Right lobe of liver (tissue), 6 donors: ENCODE data around the gene CDK3. TPM values are rescaled to one million over a fixed set of nuclear protein-coding genes. Genes with fewer than 3 reads are reported as not detected.

Source experiments
- ATAC-seq, 4 donors: fragments of 200-7000 bp; cut with Tn5 transposase; one replicate each; pipeline ENCODE4 v1.9.1; 2020; ENCODE audit warnings: mild to moderate bottlenecking in 4 of 4, moderate library complexity in 4 of 4
- DNase-seq, 3 donors: peaks; one replicate each; pipeline ENCODE4 v3.0.0-alpha.2; 2020
- H3K27ac ChIP-seq, 3 donors: fragments of 200-600 bp; one replicate each; pipeline ENCODE4 v1.8.0; 2022
- H3K27me3 ChIP-seq, 2 donors: fragments of 200-600 bp; one replicate each; pipeline ENCODE4 v1.8.0; 2022
- H3K36me3 ChIP-seq, 4 donors: fragments of 200-600 bp; sonication (generic) in 1 of 4; one replicate each; pipeline versions ENCODE4 v1.5.1 to v1.8.0; 2017 to 2022; ENCODE audit warnings: control low read depth in 1 of 4
- H3K4me1 ChIP-seq, 4 donors: fragments of 200-600 bp; sonication (generic) in 1 of 4; one replicate each; pipeline versions ENCODE4 v1.5.1 to v1.8.0; 2017 to 2022; ENCODE audit warnings: control low read depth in 1 of 4
- H3K4me3 ChIP-seq, 3 donors: fragments of 200-600 bp; one replicate each; pipeline ENCODE4 v1.8.0; 2022
- H3K9me3 ChIP-seq, 4 donors: fragments of 200-600 bp; sonication (generic) in 1 of 4; one replicate each; pipeline versions ENCODE4 v1.5.1 to v1.8.0; 2017 to 2022; ENCODE audit warnings: control low read depth in 1 of 4
- POLR2A ChIP-seq: fragments of 450-650 bp; IDR thresholded peaks from one replicate; pipeline ENCODE4 v1.6.1; 2017; ENCODE audit warnings: antibody characterized with exemption, mild to moderate bottlenecking
- WGBS: methylation state at CpG from one replicate; pipeline ENCODE4 v1.1.6; 2018; ENCODE audit warnings: low coverage, low lambda C conversion rate; ENCODE audit not compliant: insufficient coverage; ENCODE audit errors: missing lambda C conversion rate; 5-methylcytosine and 5-hydroxymethylcytosine counted together
- intact Hi-C, 2 donors: fragments of 100-400 bp; cut with DNase I; formaldehyde crosslinking; loops; one replicate each; pipeline versions ENCODE4 v1.11.2 to v1.14.1; 2022
- long read RNA-seq: library from polyadenylated mRNA; unstranded; transcript quantifications from one replicate; pipeline ENCODE4 v2.0.0, GENCODE V29; 2019
- total RNA-seq, 6 experiments: library from RNA; depleted of rRNA in 2 of 6; stranded (reverse); fragments of >200 nt in 2 of 6; fragmentation: NEBNext Ultra II Directional in 3 of 6; extraction: Animal tissue kit (Norgen Biotek cat#: 25700) in 3 of 6; gene quantifications; one replicate each; pipeline versions ENCODE4 v1.1.0 to v1.2.4, GENCODE V29; 2016 to 2023
- TF ChIP-seq, protein P1 (sequence below), 4 donors: fragments of 200-600 bp in 3 of 4; fragments of 450-650 bp in 1 of 4; IDR thresholded peaks; one replicate each; pipeline versions ENCODE4 v1.5.1 to v1.8.0; 2016 to 2022; ENCODE audit warnings: antibody characterized with exemption in 4 of 4, mild to moderate bottlenecking in 2 of 4
- donor health status: DM: no; HTN: yes; CAD: no.
- donor health status: DM: no; HTN: no; CAD: no.
- donor health status: DM: no; HTN: no; CAD: no.
- donor health status: DM: no; HTN: yes; CAD: no.
- donor health status: DM: no; HTN: yes; CAD: no.

CDK3 gene
- 10 to 100 TPM in 1 of 6 experiments, 1 to 10 TPM in 5; 2.2 to 11.0 (median 3.1) TPM for total RNA-seq
- long read RNA-seq = 0 reads

DNA sequence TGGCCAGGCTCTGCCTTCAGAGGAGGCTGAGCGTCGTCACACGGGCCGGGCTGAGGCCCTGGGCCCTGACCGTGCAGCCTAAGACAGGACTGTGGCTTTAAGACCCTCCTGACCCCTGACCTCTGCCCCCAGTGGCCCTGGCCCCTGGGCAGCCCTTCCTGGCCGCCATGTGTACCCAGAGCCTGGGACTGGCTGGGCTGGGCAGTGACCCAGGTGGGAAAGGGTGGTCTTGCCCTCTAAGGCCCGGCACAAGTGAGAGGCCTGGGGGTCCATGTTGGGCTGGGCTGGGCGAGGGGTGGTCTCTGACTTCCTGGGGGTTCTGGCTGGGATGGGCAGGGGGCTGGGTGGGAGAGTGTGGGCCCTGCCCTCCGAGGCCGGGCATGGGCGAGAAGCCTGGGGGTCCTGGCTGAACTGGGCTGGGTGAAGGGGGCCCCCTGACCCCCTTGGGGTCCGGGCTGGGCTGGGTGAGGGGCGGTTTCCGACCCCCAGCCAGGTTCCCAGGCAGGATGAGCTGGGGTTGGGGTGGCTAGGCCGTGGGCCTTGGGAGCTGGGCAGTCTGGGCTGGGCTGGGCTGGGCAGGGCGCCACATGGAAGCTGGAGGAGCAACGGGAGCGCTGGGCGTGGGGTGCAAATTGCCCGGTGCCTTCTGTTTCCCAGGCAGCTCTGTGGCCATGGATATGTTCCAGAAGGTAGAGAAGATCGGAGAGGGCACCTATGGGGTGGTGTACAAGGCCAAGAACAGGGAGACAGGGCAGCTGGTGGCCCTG, at the start of gene CDK3:
Gene CDK3 (plus strand): TSS at position 101 of the 767 bp plus-strand sequence. CDS start 571 bp downstream, at position 672.
- H3K27ac ChIP-seq = peak within 1 kb of the TSS in 2 of 3 donors; percentile 14 to 68
- no peak for ATAC-seq
- peak in 2 of 3 donors; percentile 21 to 53 for DNase-seq
- TF ChIP-seq, protein P1, sequence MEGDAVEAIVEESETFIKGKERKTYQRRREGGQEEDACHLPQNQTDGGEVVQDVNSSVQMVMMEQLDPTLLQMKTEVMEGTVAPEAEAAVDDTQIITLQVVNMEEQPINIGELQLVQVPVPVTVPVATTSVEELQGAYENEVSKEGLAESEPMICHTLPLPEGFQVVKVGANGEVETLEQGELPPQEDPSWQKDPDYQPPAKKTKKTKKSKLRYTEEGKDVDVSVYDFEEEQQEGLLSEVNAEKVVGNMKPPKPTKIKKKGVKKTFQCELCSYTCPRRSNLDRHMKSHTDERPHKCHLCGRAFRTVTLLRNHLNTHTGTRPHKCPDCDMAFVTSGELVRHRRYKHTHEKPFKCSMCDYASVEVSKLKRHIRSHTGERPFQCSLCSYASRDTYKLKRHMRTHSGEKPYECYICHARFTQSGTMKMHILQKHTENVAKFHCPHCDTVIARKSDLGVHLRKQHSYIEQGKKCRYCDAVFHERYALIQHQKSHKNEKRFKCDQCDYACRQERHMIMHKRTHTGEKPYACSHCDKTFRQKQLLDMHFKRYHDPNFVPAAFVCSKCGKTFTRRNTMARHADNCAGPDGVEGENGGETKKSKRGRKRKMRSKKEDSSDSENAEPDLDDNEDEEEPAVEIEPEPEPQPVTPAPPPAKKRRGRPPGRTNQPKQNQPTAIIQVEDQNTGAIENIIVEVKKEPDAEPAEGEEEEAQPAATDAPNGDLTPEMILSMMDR (IDR thresholded peaks at IDR 0.05) = peak in 2 of 4 donors; percentile 17 to 19
- TF ChIP-seq POLR2A = no peak
- H3K27me3 ChIP-seq = no peaks in the 10 kb centered on the region
- no peaks in the 10 kb centered on the region for H3K9me3 ChIP-seq
- no peaks in the 10 kb centered on the region for H3K36me3 ChIP-seq
- H3K4me3 ChIP-seq = no peak within 1 kb of the TSS
- WGBS = 36% methylated on average over 3 of the region's 21 CpGs
- intact Hi-C loops = no loop called here
- H3K4me1 ChIP-seq = peaks cover 0 to 72% (median 37%) of the 10 kb centered on the region in 4 donors

DNA sequence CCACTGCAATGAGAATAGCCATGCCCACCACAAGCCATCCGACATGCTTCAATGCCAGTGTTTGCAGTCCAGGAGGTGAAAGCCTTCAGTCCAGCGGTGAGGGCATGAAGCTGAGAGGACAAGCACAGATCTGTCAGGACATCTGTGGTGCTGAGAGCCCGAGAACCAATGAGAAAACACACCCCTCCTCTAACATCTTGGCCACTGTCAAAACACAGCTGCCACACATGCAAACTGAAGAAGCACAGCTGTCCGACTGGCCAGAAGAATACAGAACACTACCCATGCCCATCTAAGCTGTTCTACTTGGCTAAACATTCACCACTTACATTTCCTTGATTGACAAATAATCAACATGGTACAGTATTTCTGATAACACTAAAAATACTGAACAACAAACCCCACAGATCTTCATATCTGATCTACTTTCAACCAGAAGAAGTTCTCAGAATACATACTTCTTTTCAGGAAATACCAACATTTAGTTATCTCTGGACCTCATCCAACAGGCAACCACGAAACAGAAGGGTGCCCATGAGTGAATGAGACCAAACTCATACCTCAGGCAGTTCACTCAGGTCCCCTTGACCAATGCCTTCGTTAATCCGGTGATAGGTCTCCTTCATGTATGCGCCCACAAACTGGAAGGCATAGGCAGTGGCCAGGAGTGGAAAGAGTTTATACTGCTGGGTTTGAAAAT, 49.6 kb upstream of the CDK3 start:
- TF ChIP-seq POLR2A = no peak
- TF ChIP-seq, protein P1 (IDR thresholded peaks at IDR 0.05) = no peak
- DNase-seq (no peak), ATAC-seq (no peak)
- Histone ChIP-seq H3K27me3 (no peaks in the 10 kb centered on the region), H3K4me1 (no peaks in the 10 kb centered on the region), H3K9me3 (no peaks in the 10 kb centered on the region), H3K27ac (no peak overlapping the region), H3K4me3 (no peak overlapping the region), H3K36me3 (peaks cover 38 to 98% (median 68%) of the 10 kb centered on the region in 4 donors)
- WGBS = 84% methylated on average over 5 of the region's 8 CpGs
- intact Hi-C loops = no loop called here

DNA sequence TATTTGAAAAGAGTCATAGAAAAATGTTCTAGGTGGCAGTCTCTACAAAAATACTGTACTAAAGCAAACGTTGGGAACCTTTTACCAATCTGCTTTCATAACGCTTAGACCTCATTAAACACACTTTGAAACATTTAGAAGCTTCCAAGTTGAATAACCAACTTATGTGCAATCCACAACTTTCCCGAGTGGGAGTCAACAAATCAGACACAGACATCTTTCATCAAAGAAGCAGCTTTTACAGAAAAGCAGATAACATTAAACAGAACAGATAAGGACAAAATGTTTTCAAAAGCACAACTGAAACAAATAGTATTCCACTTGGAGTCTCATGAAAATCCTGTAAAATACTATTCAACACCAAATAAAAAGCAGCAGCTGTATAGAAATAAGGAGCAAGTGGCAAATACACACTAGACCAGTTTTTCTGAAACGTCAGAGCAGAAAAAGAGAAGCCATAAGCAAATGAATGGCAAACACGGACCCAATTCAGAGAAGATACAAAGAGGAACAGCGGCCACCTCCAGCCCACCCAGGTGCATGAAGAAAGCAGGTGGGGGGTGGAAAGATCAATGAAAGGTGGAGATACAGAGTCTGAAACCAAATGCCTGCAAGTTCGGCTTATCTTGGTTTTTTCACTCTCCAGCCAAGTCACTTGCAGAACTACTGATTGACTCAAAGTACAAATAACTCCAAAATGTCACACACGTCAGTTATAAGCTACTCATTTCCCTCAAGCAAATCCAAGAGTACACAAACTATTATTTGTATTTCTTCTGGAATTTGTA, 41.4 kb upstream of the CDK3 start:
- TF ChIP-seq, protein P1 (IDR thresholded peaks at IDR 0.05) = no peak
- TF ChIP-seq POLR2A = no peak
- Histone ChIP-seq H3K27me3 (no peaks in the 10 kb centered on the region), H3K27ac (peak overlapping the region in 2 of 3 donors; percentile 23 to 48), H3K36me3 (peaks cover 15 to 46% (median 23%) of the 10 kb centered on the region in 4 donors), H3K4me1 (peaks cover 0 to 27% (median 13%) of the 10 kb centered on the region in 4 donors), H3K9me3 (no peaks in the 10 kb centered on the region), H3K4me3 (no peak overlapping the region)
- peak; percentile 70 to 83 (median 76) for ATAC-seq
- WGBS = 31% methylated on average over 8 of the region's 8 CpGs
- intact Hi-C loops = no loop called here
- DNase-seq = no peak

DNA sequence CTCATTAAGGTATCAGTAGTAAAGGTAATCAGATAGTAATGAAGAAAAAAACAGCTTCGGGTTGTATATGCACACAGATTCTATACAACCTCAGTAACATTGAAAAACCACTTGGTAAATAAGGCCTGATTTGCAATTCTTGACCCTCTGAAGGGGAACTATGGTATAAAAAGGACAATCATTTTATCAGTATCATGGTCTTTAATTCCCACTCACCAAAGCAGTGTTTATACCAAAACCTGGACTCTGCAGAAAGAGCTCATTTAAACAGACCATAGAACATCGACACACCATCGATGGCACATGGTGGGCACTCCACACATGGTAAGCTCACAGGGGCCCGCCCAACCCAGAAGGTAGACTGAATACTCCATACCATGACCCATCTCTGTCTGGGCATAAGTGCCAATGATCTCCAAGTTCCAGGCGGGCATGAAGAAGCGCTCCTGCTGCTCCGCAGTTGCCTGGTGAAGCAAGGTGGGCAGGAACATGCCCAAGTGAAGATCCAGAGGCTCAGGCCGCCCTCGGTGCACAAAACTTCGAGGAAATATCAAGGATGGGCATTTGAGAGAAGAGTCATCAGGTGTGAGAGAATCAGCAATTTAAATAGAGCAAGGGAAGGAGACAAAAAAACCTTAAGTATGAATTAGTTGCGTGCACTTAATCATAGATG, 40.7 kb upstream of the CDK3 start:
- peaks cover 12 to 46% (median 20%) of the 10 kb centered on the region in 4 donors for H3K36me3 ChIP-seq
- TF ChIP-seq, protein P1 (IDR thresholded peaks at IDR 0.05) = no peak
- no peak for TF ChIP-seq POLR2A
- H3K9me3 ChIP-seq = no peaks in the 10 kb centered on the region
- H3K27ac ChIP-seq = peak overlapping the region in 2 of 3 donors; percentile 23 to 48
- peaks cover 0 to 27% (median 13%) of the 10 kb centered on the region in 4 donors for H3K4me1 ChIP-seq
- DNase-seq (no peak), ATAC-seq (peak in 3 of 4 donors; percentile 14 to 32 (median 22))
- intact Hi-C loops = no loop called here
- no peak overlapping the region for H3K4me3 ChIP-seq
- no peaks in the 10 kb centered on the region for H3K27me3 ChIP-seq
- 85% methylated on average over 9 of the region's 11 CpGs for WGBS
